ENCODE results near the gene CYP2S1.

CYP2S1 gene

DNA sequence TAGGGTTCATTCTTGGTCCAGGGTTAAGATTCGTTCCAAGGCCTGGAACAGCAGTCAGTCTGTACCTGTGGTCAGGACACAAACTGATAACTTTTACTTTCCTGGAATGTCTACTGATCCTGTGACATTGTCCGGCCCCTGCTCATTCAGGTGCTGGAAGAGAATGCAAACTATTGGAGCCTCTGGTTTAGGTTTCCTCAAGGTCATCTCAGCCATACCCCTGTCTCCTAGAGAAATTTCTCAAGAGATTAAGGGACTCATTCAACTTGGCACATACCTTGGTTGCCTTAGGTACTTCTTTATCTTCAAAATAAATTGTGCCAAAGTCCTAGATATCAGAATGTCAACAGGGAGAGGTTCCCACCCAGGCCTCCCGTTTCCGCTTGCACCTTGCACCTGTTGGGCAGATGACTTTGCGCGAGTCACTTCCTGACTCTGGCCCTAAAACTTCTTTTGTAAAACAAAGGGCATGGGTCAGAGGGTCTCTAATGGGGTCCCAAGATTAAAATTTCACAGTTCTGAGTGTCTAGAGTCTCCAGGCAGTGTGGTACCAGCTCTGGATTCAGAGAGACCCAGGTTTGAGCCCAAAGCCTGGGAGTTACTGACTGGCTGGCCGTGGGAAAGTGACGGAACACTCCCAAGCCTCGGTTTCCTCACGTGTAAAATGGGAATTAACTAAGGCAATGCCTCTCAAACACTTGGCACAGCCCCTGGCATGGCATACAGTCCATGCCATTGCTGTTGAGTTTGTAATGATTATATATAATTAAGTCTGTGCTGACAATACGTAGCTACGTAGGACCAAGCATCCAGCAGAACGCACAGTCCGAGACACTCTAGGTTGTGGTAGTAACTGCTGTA is 25.8 kb upstream of the CYP2S1 start:
- Histone ChIP-seq H3K4me2 (ENCODE audit: insufficient read depth, low read length, poor library complexity, severe bottlenecking) (no peak overlapping the region), H3K23ac (ENCODE audit: low read depth, low read length, poor library complexity) (no peak overlapping the region), H3K4me1 (ENCODE audit: control insufficient read depth in 2 of 2, insufficient read depth in 1 of 2, low read depth in 1 of 2, low read length in 2 of 2) (no peaks in the 10 kb centered on the region), H3K4ac (ENCODE audit: low read length) (no peak overlapping the region), H3K9me3 (replicated peaks in 1 of 2; ENCODE audit: control insufficient read depth in 2 of 2, insufficient read depth in 1 of 2, low read depth in 1 of 2, low read length in 2 of 2) (no peaks in the 10 kb centered on the region), H3K79me1 (ENCODE audit: low read depth, low read length) (no peaks in the 10 kb centered on the region), H2BK120ac (ENCODE audit: low read depth, low read length) (no peak overlapping the region), H2AK5ac (ENCODE audit: low read depth, low read length) (no peak overlapping the region), H3K4me3 (ENCODE audit: low read length in 2 of 2) (no peak overlapping the region), H3K27ac (replicated peaks; ENCODE audit: low read length) (no peak overlapping the region), H3K14ac (ENCODE audit: low read length) (no peak overlapping the region), H4K91ac (ENCODE audit: low read depth, low read length, poor library complexity) (no peak overlapping the region), H3K36me3 (replicated peaks in 1 of 2; ENCODE audit: control insufficient read depth in 2 of 2, insufficient read depth in 2 of 2, low read length in 2 of 2) (no peaks in the 10 kb centered on the region), H4K8ac (ENCODE audit: low read depth, low read length) (no peak overlapping the region), H3K9ac (ENCODE audit: low read depth, low read length, poor library complexity) (no peak overlapping the region), H3K18ac (ENCODE audit: low read length) (no peak overlapping the region), H2AFZ (ENCODE audit: low read length) (no peak overlapping the region), H2BK5ac (ENCODE audit: low read length) (no peak overlapping the region), H2BK12ac (ENCODE audit: low read length) (no peak overlapping the region), H2BK15ac (ENCODE audit: low read length) (no peak overlapping the region), H3K27me3 (ENCODE audit: control insufficient read depth in 3 of 3, insufficient read depth in 3 of 3, low read depth in 1 of 3, low read length in 3 of 3) (no peaks in the 10 kb centered on the region)
- no peak for DNase-seq (ENCODE audit: low spot score)
- no CpG with 5 or more reads among the region's 14 CpGs for WGBS, 2 donors (ENCODE audit: extremely low coverage in 2 of 2, insufficient read length in 2 of 2, insufficient replicate concordance in 1 of 2)

DNA sequence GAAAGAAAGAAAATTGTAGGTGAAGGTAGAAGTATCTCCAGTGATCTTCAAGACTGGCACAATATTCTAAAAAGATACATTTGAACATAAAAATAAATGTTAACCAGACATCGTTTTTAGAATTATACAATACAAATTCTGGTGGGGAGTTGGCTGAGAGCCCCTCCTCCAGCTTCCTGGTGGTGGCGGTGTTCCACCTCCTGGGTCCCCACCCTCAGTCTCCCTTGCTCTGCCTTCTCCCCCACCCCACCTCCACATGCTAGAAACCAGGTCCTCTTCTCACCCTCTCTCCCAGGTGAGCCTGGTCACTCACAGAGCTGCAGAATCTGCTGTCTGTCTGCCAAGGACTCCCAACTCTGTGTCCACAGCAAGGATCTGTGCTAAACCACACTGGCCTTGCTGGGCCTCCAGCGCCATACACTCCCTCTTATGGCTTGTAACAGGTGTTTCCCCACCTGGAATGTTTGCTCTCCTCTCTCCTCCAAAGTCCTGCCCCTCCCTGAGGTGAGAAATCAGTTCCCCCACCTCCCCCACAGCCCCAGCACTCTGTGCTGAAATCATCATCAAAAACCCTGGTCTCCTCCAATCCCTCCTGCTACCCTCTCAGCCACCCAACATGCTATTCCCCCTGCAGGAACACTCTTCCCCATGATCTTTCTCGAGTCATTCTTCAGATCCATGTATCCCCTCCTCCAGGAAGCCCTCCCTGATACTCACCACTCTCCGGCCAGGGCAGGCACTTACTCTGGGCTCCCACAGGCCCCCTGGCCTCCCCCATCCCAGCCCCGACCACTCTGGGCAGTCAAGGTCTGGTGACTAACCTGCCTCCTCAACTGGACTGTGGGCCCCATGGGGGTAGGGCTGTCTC is 20.5 kb upstream of the CYP2S1 start:
- H3K27me3 ChIP-seq (ENCODE audit: control insufficient read depth in 3 of 3, insufficient read depth in 3 of 3, low read depth in 1 of 3, low read length in 3 of 3), result no peaks in the 10 kb centered on the region
- H3K18ac ChIP-seq (ENCODE audit: low read length), result no peak overlapping the region
- no peak overlapping the region for H2BK5ac ChIP-seq (ENCODE audit: low read length)
- H2BK120ac ChIP-seq (ENCODE audit: low read depth, low read length), result no peak overlapping the region
- H2AK5ac ChIP-seq (ENCODE audit: low read depth, low read length), result no peak overlapping the region
- no peaks in the 10 kb centered on the region for H3K36me3 ChIP-seq (replicated peaks in 1 of 2; ENCODE audit: control insufficient read depth in 2 of 2, insufficient read depth in 2 of 2, low read length in 2 of 2)
- H3K4me3 ChIP-seq (ENCODE audit: low read length in 2 of 2), result peak overlapping the region in 1 of 2 donors; percentile 11
- H3K4me2 ChIP-seq (ENCODE audit: insufficient read depth, low read length, poor library complexity, severe bottlenecking), result no peak overlapping the region
- no peaks in the 10 kb centered on the region for H3K9me3 ChIP-seq (replicated peaks in 1 of 2; ENCODE audit: control insufficient read depth in 2 of 2, insufficient read depth in 1 of 2, low read depth in 1 of 2, low read length in 2 of 2)
- no peak overlapping the region for H2BK15ac ChIP-seq (ENCODE audit: low read length)
- no peak overlapping the region for H4K8ac ChIP-seq (ENCODE audit: low read depth, low read length)
- no peak overlapping the region for H3K4ac ChIP-seq (ENCODE audit: low read length)
- WGBS, 2 donors (ENCODE audit: extremely low coverage in 2 of 2, insufficient read length in 2 of 2, insufficient replicate concordance in 1 of 2), result no CpG with 5 or more reads among the region's 6 CpGs
- no peak overlapping the region for H2BK12ac ChIP-seq (ENCODE audit: low read length)
- H3K4me1 ChIP-seq (ENCODE audit: control insufficient read depth in 2 of 2, insufficient read depth in 1 of 2, low read depth in 1 of 2, low read length in 2 of 2), result peaks cover 2 to 5% of the 10 kb centered on the region in 2 donors
- H3K27ac ChIP-seq (replicated peaks; ENCODE audit: low read length), result no peak overlapping the region
- no peak overlapping the region for H3K14ac ChIP-seq (ENCODE audit: low read length)
- no peak overlapping the region for H2AFZ ChIP-seq (ENCODE audit: low read length)
- H3K23ac ChIP-seq (ENCODE audit: low read depth, low read length, poor library complexity), result no peak overlapping the region
- no peak overlapping the region for H4K91ac ChIP-seq (ENCODE audit: low read depth, low read length, poor library complexity)
- no peak overlapping the region for H3K9ac ChIP-seq (ENCODE audit: low read depth, low read length, poor library complexity)
- no peak for DNase-seq (ENCODE audit: low spot score)
- H3K79me1 ChIP-seq (ENCODE audit: low read depth, low read length), result no peaks in the 10 kb centered on the region

DNA sequence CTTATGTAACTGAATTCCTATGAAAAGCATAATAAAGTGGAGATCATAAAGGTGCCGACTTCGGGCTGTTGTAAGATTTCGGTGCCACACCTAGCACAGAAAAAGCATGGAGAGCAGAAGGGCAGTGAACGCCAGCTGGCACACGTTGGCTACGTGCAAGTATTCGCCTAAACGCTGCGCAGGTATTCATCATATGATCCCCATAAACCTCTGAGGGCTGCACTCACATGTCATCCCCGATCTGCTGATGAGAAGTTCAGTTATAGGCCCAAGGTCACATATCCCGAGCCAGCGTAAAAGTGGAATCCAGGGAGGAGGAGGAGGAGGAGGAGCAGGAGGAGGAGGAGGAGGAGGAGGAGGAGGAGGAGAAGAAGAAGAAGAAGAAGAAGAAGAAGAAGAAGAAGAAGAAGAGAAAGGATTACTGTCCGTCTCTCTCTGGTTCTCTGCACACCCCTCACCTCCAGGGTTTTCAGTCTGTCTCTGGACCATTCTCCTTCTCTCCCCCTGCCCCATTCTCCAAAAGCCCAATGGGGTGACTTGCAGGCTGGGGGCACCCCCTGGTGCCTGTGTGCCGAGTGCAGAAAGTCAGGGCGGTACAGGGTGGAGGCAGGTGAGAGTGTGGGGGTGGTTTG is 18.6 kb upstream of the CYP2S1 start:
- H3K14ac ChIP-seq (ENCODE audit: low read length), result no peak overlapping the region
- H3K4ac ChIP-seq (ENCODE audit: low read length), result no peak overlapping the region
- WGBS, 2 donors (ENCODE audit: extremely low coverage in 2 of 2, insufficient read length in 2 of 2, insufficient replicate concordance in 1 of 2), result no CpG with 5 or more reads among the region's 15 CpGs
- no peaks in the 10 kb centered on the region for H3K79me1 ChIP-seq (ENCODE audit: low read depth, low read length)
- H2AFZ ChIP-seq (ENCODE audit: low read length), result no peak overlapping the region
- no peak overlapping the region for H2BK15ac ChIP-seq (ENCODE audit: low read length)
- no peak overlapping the region for H2BK12ac ChIP-seq (ENCODE audit: low read length)
- H2AK5ac ChIP-seq (ENCODE audit: low read depth, low read length), result no peak overlapping the region
- no peak overlapping the region for H2BK120ac ChIP-seq (ENCODE audit: low read depth, low read length)
- peaks cover 2 to 5% of the 10 kb centered on the region in 2 donors for H3K4me1 ChIP-seq (ENCODE audit: control insufficient read depth in 2 of 2, insufficient read depth in 1 of 2, low read depth in 1 of 2, low read length in 2 of 2)
- H3K36me3 ChIP-seq (replicated peaks in 1 of 2; ENCODE audit: control insufficient read depth in 2 of 2, insufficient read depth in 2 of 2, low read length in 2 of 2), result no peaks in the 10 kb centered on the region
- no peak overlapping the region for H4K8ac ChIP-seq (ENCODE audit: low read depth, low read length)
- H3K4me3 ChIP-seq (ENCODE audit: low read length in 2 of 2), result no peak overlapping the region
- no peak overlapping the region for H3K27ac ChIP-seq (replicated peaks; ENCODE audit: low read length)
- H2BK5ac ChIP-seq (ENCODE audit: low read length), result no peak overlapping the region
- no peak overlapping the region for H4K91ac ChIP-seq (ENCODE audit: low read depth, low read length, poor library complexity)
- DNase-seq (ENCODE audit: low spot score), result no peak
- no peak overlapping the region for H3K4me2 ChIP-seq (ENCODE audit: insufficient read depth, low read length, poor library complexity, severe bottlenecking)
- H3K9me3 ChIP-seq (replicated peaks in 1 of 2; ENCODE audit: control insufficient read depth in 2 of 2, insufficient read depth in 1 of 2, low read depth in 1 of 2, low read length in 2 of 2), result peaks cover 0 to 1% of the 10 kb centered on the region in 2 donors
- no peak overlapping the region for H3K9ac ChIP-seq (ENCODE audit: low read depth, low read length, poor library complexity)
- no peaks in the 10 kb centered on the region for H3K27me3 ChIP-seq (ENCODE audit: control insufficient read depth in 3 of 3, insufficient read depth in 3 of 3, low read depth in 1 of 3, low read length in 3 of 3)
- H3K18ac ChIP-seq (ENCODE audit: low read length), result no peak overlapping the region
- H3K23ac ChIP-seq (ENCODE audit: low read depth, low read length, poor library complexity), result no peak overlapping the region
